Measurements from ENCODE around the gene YLPM1.

GRCh38 chr14:74867673-74868072 lies 104.6 kb downstream of the YLPM1 start:
- TF ChIP-seq SUZ12 (IDR thresholded peaks at IDR 0.05; ENCODE audit: extremely low read depth, insufficient read depth, insufficient read length) (no peak), ZNF274 (IDR thresholded peaks at IDR 0.05; ENCODE audit: low read depth, low read length) (no peak), YY1 (IDR thresholded peaks at IDR 0.05; ENCODE audit: insufficient read depth, insufficient read length) (no peak)
